Limb (tissue), 2 donors: ENCODE data around the gene NAA15.
"Not testable (repeated sequence)": the region's sequence is repeated elsewhere in the genome, so short reads cannot be mapped to it uniquely, and the experiment has no call there.

ENCODE experiments used
- DNase-seq, 2 donors: peaks; one replicate each; pipeline ENCODE4 v3.0.0-alpha.2; 2016; ENCODE audit errors: extremely low spot score in 2 of 2

NAA15 gene

GRCh38 chr4:139361301-139361700 is 60.0 kb downstream of the NAA15 start:
- DNase-seq = no peak

- DNase-seq = no peak
Observed at GRCh38 chr4:139367421-139368090, 66.3 kb downstream of the NAA15 start.

DNA sequence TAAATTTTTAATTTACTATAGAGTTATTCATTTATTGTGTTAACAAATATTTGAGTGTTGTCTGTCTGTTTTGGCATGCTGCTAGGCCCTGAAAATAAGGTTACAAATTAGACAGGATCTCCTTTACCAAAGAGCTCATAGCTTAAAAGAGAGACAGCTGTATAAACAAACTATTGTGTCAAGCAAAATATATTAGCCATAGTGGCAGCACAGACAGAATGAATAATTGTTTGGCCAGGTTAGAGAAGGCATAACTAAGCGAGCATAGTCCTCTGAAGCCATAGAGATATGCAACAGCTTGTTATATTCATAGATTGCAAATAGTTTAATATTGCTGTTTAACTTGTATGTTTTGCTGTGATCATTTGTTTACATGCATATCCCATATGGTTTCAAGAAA is 67.7 kb downstream of the NAA15 start:
- DNase-seq = no peak

DNA sequence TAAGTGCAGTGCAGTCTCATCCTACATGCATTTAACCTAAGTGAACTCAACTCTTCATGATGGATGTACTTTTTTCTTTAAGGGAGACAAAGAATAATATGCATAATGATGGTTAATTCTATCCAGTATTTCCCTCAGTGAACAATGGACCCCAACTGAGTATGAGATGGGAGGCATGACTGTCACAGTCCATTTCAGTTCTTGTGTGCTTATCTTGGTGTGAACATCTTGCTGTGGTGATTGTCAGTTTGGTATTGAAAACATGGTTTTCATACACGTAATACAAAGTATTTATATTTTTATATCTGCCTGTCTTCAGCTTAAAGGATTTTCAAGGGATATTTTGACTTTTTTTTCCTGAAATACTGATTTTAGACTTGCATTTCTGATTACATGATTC is 72.9 kb downstream of the NAA15 start:
- no peak for DNase-seq

GRCh38 chr4:139386421-139386820 is 85.1 kb downstream of the NAA15 start:
- DNase-seq = no peak

GRCh38 chr4:139389102-139389501 is 87.8 kb downstream of the NAA15 start:
- no peak for DNase-seq

GRCh38 chr4:139389991-139390390 is 88.7 kb downstream of the NAA15 start:
- DNase-seq = no peak

GRCh38 chr4:139391731-139392130 is 90.4 kb downstream of the NAA15 start:
- no peak for DNase-seq

- no peak for DNase-seq
Observed at GRCh38 chr4:139392797-139393196, 91.5 kb downstream of the NAA15 start.

DNA sequence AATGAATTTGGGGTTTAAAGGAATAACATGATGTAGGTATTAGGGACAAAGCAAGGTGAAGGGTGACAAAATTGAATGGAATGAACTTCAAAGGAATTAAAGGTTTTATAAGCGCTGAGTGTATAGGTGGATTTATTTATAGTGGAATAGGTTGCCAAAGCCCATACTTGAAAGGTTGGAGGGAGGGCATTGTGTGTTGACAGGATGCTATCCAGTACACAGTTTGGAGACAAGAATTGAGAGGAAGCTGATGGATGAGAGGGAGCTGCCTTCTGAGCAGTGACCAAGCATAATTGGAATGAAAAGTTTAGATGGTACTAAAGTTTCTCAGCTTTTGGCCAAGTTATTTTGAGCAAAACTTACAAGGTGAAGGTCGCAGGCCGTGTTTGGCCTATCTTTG is 100.1 kb downstream of the NAA15 start:
- no peak for DNase-seq

- no peak for DNase-seq
Observed at GRCh38 chr4:139402436-139402835, 101.1 kb downstream of the NAA15 start.

GRCh38 chr4:139403462-139403861 is 102.2 kb downstream of the NAA15 start:
- DNase-seq = no peak

DNA sequence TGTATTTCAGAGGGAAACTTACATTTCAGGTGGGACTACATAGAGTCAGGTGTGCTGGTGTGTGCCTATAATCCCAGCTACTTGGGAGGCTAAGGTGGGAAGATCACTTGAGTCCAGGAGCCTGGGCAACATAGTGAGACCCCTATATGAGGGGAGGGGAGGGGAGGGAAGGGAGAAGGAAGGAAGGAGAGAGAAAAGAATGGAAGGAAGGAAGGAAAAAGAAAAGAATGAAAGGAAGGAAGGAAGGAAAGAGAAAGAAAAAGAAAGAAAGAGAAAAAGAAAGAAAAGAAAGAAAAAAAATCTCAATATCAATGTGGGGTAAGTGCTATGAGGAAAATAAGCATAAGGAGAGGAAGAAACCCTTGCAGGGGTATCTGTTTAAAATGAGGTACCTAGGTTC is 109.0 kb downstream of the NAA15 start:
- DNase-seq = no peak

- DNase-seq = not testable (repeated sequence)
Observed at GRCh38 chr4:139414671-139415210, 113.4 kb downstream of the NAA15 start.

DNA sequence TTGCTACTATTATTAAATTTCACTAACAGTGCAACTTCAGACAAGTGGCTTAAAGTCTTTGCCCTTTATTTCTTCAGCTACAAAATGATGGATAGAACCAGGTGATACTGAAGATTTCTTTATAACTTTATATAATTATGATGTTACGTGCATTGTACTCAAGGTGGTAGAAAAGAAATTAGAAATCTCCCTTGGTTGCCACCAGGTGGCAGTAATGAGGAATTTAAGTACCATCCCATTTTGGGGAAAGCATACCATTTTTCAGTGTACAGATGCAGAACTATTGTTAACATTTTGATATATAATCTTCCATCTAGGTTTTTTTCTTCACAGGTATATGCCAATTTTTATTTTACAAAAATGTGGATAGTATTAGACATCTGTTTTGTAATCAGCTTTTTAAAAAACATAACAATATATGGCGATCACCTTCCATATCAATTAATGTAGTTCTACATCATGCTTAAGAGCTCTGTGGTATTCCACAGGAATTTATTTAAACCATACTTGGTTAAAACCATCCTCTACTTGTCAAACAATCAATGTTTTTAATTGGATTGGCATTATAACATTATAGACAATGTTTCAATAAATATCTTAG is 114.9 kb downstream of the NAA15 start:
- DNase-seq = peak in 1 of 2 donors; percentile 25

GRCh38 chr4:139419388-139419914 is 118.1 kb downstream of the NAA15 start:
- peak in 1 of 2 donors; percentile 7 for DNase-seq

DNA sequence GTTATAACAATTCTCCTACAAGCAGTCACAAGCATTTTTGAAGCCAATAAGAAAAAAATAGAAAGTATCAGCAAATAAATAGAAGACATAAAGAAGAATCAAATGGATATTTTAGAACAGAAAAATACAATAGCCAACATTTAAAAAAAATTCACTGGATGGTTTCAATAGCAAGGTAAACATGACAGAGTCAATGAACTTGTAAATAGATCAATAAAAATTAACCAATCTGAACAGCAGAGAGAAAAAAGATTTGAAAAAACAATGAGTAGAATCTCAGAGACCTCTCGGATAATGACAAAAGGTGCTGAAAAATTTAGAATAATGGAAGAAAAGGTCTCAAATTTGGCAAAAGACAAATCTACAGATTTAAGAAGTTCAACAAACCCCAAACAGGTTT is 119.3 kb downstream of the NAA15 start:
- DNase-seq = no peak

- DNase-seq = no peak
Observed at GRCh38 chr4:139436122-139436521, 134.8 kb downstream of the NAA15 start.

DNA sequence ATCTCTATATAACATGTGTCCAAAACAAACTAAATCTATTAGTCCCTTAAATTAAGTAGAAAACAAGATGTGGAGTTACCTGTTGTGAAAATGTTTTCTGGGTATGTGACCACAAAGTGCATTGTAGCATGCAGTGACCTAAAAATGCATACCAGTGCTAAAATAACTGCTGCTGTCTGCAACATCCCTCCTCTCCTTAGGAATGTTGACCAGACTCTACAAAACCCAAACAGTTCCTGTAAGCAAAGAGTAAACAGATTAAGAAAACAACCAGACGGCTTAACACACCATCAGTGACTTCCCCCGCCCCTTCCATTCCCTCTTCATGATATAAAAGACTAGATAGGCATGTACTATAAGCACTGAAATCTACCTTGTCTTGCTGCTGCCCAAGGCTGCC is 136.8 kb downstream of the NAA15 start:
- no peak for DNase-seq

DNA sequence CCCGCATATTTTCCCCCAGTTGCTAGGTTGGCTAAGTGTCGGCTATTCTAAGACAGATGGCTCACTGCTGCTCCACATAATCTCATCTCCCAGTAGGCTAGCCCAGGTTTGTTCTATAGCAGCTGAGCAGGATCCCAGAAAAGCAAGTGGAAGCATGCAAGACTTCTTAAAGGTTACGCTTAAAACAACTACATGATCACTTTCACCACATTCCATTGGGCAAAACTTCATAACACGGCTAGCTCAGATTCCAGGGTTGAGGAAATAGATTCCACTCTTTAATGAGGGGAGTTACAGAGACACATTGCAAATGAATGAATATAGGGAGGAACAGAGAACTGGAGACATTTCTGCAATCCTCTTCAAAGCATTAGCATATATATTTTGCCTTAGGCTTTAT is 139.7 kb downstream of the NAA15 start:
- no peak for DNase-seq

DNA sequence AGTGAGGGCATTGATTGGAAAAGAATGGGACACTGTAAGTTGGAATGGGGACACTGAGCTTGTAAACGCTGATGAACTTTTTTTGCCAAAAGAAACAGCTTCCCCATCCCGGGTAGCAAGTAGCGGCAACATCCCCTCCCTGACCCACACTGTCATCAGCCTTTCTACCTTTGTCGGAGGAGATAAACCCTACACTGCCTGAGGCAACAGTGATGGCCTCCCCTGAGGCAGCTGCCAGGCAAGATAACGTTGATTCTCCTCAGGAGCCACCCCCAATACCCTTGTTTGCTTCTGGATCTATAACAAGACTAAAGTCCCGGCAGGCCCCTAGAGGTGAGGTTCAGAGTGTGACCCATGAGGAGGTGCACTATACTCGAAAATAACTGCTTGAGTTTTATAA is 142.4 kb downstream of the NAA15 start:
- DNase-seq = no peak

GRCh38 chr4:139444881-139445280 is 143.6 kb downstream of the NAA15 start:
- DNase-seq = not testable (repeated sequence)

DNA sequence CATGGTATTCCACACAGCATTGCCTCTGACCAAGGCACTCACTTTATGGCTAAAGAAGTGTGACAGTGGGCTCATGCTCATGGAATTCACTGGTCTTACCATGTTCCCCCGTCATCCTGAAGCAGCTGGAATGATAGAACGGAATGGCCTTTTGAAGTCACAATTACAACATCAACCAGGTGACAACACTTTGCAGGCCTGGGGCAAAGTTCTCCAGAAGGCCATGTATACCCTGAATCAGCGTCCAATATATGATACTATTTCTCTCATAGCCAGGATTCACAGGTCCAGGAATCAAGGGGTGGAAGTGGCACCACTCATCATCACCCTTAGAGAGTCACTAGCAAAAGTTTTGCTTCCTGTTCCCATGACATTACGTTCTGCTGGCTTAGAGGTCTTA is 145.8 kb downstream of the NAA15 start:
- DNase-seq = not testable (repeated sequence)
